ENCODE data around the gene CCDC181. TPM values are rescaled to one million over a fixed set of nuclear protein-coding genes. Genes with fewer than 3 reads are reported as not detected.

CCDC181 gene
- total RNA-seq, 1 donor, result 0.54 TPM

Small RNA genes within 50 kb of the gene (small RNA-seq; reads per million reads assigned to genes)
- not detected for gene AL021068.2

Other genes starting within 250 kb of the CCDC181 start
- 10.5 TPM for gene NME7, start 59.7 kb downstream of the CCDC181 start, total RNA-seq
- 7.8 TPM for gene BLZF1, start 59.3 kb downstream of the CCDC181 start, total RNA-seq
- 10.0 TPM for gene SLC19A2, start 58.5 kb upstream of the CCDC181 start, total RNA-seq
- 0.27 TPM for gene F5, start 159.0 kb upstream of the CCDC181 start, total RNA-seq
- gene SELP, start 202.7 kb upstream of the CCDC181 start, total RNA-seq, result 7.0 TPM